Neural cell (in vitro differentiated cells): ENCODE measurements around the gene CRYAB. TPM values are rescaled to one million over a fixed set of nuclear protein-coding genes. Genes with fewer than 3 reads are reported as not detected.

Source experiments
- H2AFZ ChIP-seq: fragments of 200-600, 300-800 bp; sonication (generic), shearing (Covaris generic); 2 replicates; pipeline ENCODE4 v1.6.0; 2014; ENCODE audit warnings: low read depth, mild to moderate bottlenecking, antibody characterized with exemption, low read length, moderate library complexity
- H3F3A ChIP-seq: fragments of 200-600 bp; shearing (Covaris generic); 2 replicates; pipeline ENCODE4 v1.6.1; 2016; ENCODE audit warnings: mild to moderate bottlenecking, moderate library complexity, mixed read lengths, antibody characterized with exemption, low read length; ENCODE audit not compliant: insufficient read depth, poor library complexity, severe bottlenecking
- H3K27ac ChIP-seq: fragments of 200-600, 300-800 bp; sonication (generic), shearing (Covaris generic); 2 replicates; pipeline ENCODE4 v1.5.1; 2014; ENCODE audit warnings: mild to moderate bottlenecking, low read length, moderate library complexity
- H3K27me3 ChIP-seq: fragments of 300-800, 200-600 bp; sonication (generic), shearing (Covaris generic); 2 replicates; pipeline ENCODE4 v1.6.0; 2014; ENCODE audit warnings: mild to moderate bottlenecking, low read depth, low read length, moderate library complexity; ENCODE audit not compliant: insufficient read depth
- H3K36me3 ChIP-seq: fragments of 300-800, 200-600 bp; sonication (generic), shearing (Covaris generic); 2 replicates; pipeline ENCODE4 v1.5.1; 2014; ENCODE audit warnings: mild to moderate bottlenecking, antibody characterized with exemption, low read length, moderate library complexity; ENCODE audit not compliant: insufficient read depth
- H3K4me2 ChIP-seq: fragments of 300-800, 200-600 bp; sonication (generic), shearing (Covaris generic); 2 replicates; pipeline ENCODE4 v1.6.0; 2014; ENCODE audit warnings: mild to moderate bottlenecking, low read length
- H3K4me3 ChIP-seq: fragments of 300-800, 200-600 bp; sonication (generic), shearing (Covaris generic); 2 replicates; pipeline ENCODE4 v1.5.1; 2014; ENCODE audit warnings: mild to moderate bottlenecking, low read length, moderate library complexity
- H3K79me2 ChIP-seq: fragments of 200-600 bp; shearing (Covaris generic); replicated peaks from 2 replicates; pipeline ENCODE4 v1.6.0; 2014; ENCODE audit warnings: mild to moderate bottlenecking, low read length, moderate library complexity; ENCODE audit not compliant: insufficient read depth
- H3K9ac ChIP-seq: fragments of 300-800, 200-600 bp; sonication (generic), shearing (Covaris generic); 2 replicates; pipeline ENCODE4 v1.6.1; 2016; ENCODE audit warnings: mild to moderate bottlenecking, low read length, mixed read lengths
- H3K9me2 ChIP-seq: fragments of 200-600 bp; shearing (Covaris generic); 2 replicates; pipeline ENCODE4 v1.6.1; 2016; ENCODE audit warnings: mild to moderate bottlenecking, low read length, mixed read lengths; ENCODE audit not compliant: insufficient read depth
- H3K9me3 ChIP-seq: fragments of 200-600, 300-800 bp; sonication (generic), shearing (Covaris generic); 2 replicates; pipeline ENCODE4 v1.6.1; 2016; ENCODE audit warnings: mild to moderate bottlenecking, mixed run types, low read length, moderate library complexity, mixed read lengths
- H4K20me1 ChIP-seq: fragments of 200-600 bp; shearing (Covaris generic); 2 replicates; pipeline ENCODE4 v1.6.1; 2016; ENCODE audit warnings: mild to moderate bottlenecking, mixed run types; ENCODE audit not compliant: insufficient read depth
- CTCF ChIP-seq: fragments of 450-650 bp; IDR thresholded peaks from 2 replicates; pipeline ENCODE4 v1.5.1; 2014; ENCODE audit warnings: antibody characterized with exemption, mild to moderate bottlenecking, moderate library complexity; ENCODE audit not compliant: poor library complexity, severe bottlenecking
- EP300 ChIP-seq: fragments of 450-650 bp; conservative IDR thresholded peaks from 2 replicates; pipeline ENCODE4 v1.6.1; 2014; ENCODE audit warnings: antibody characterized with exemption, mild to moderate bottlenecking, moderate library complexity; ENCODE audit not compliant: poor library complexity, severe bottlenecking
- EZH2 ChIP-seq: fragments of 200-600, 300-800 bp; shearing (Covaris generic), sonication (generic); IDR thresholded peaks from 2 replicates; pipeline ENCODE4 v1.6.1; 2014; ENCODE audit warnings: antibody characterized with exemption, low read length, borderline replicate concordance, mild to moderate bottlenecking; ENCODE audit not compliant: insufficient read depth, poor library complexity, severe bottlenecking
- MXI1 ChIP-seq: fragments of 450-650 bp; conservative IDR thresholded peaks from 2 replicates; pipeline ENCODE4 v1.6.1; 2014; ENCODE audit warnings: antibody characterized with exemption, mild to moderate bottlenecking; ENCODE audit not compliant: poor library complexity, severe bottlenecking
- POLR2AphosphoS5 ChIP-seq: IDR thresholded peaks from 2 replicates; pipeline ENCODE4 v1.6.1; 2012
- RAD21 ChIP-seq: fragments of 450-650 bp; conservative IDR thresholded peaks from 2 replicates; pipeline ENCODE4 v1.6.1; 2014; ENCODE audit warnings: antibody characterized with exemption, mild to moderate bottlenecking, moderate library complexity
- REST ChIP-seq: IDR thresholded peaks from 2 replicates; pipeline ENCODE4 v1.6.1; 2012; ENCODE audit warnings: borderline replicate concordance
- SMC3 ChIP-seq: fragments of 450-650 bp; conservative IDR thresholded peaks from 2 replicates; pipeline ENCODE4 v1.6.1; 2014; ENCODE audit warnings: antibody characterized with exemption, mild to moderate bottlenecking, moderate library complexity; ENCODE audit not compliant: poor library complexity
- TAF1 ChIP-seq: IDR thresholded peaks from 2 replicates; pipeline ENCODE4 v1.6.1; 2012; ENCODE audit warnings: low read depth
- polyA plus RNA-seq: library from polyadenylated mRNA; depleted of rRNA; stranded (reverse); fragments of >200 nt; gene quantifications from 2 replicates; pipeline ENCODE4 v1.2.3, GENCODE V29; 2014

The CRYAB gene
- polyA plus RNA-seq, 1 donor from 2014 or later = not detected

GRCh38 chr11:111932611-111932950 lies 21.0 kb upstream of the CRYAB start:
- Histone ChIP-seq H3K4me3 (no peak overlapping the region), H3K9ac (no peak overlapping the region)

GRCh38 chr11:111930472-111930871 lies 18.9 kb upstream of the CRYAB start:
- Histone ChIP-seq H3K27ac (no peak overlapping the region), H4K20me1 (no peaks in the 10 kb centered on the region), H3K79me2 (peaks cover 3% of the 10 kb centered on the region), H3F3A (peaks cover 4% of the 10 kb centered on the region), H3K9ac (no peak overlapping the region), H3K9me2 (no peaks in the 10 kb centered on the region), H3K9me3 (no peaks in the 10 kb centered on the region), H2AFZ (no peak overlapping the region), H3K4me3 (no peak overlapping the region), H3K4me2 (no peak overlapping the region), H3K36me3 (no peaks in the 10 kb centered on the region), H3K27me3 (no peaks in the 10 kb centered on the region)
- TF ChIP-seq CTCF (no peak), RAD21 (no peak)

More at GRCh38 chr11:111932611-111932950, 21.0 kb upstream of the CRYAB start:
- Histone ChIP-seq H3K36me3 (no peaks in the 10 kb centered on the region), H3F3A (no peaks in the 10 kb centered on the region), H3K9me3 (no peaks in the 10 kb centered on the region), H3K27ac (no peak overlapping the region), H3K4me2 (no peak overlapping the region), H3K9me2 (no peaks in the 10 kb centered on the region), H2AFZ (no peak overlapping the region), H4K20me1 (no peaks in the 10 kb centered on the region), H3K79me2 (peaks cover 10% of the 10 kb centered on the region), H3K27me3 (no peaks in the 10 kb centered on the region)
- TF ChIP-seq SMC3 = no peak
- TF ChIP-seq TAF1 = no peak
- no peak for TF ChIP-seq CTCF
- no peak for TF ChIP-seq MXI1
- TF ChIP-seq EP300 = no peak
- TF ChIP-seq RAD21 = no peak
- no peak for TF ChIP-seq POLR2AphosphoS5
- TF ChIP-seq REST = no peak
- TF ChIP-seq EZH2 = no peak
